Chondrocyte (in vitro differentiated cells): ENCODE measurements around the gene PGLYRP4. TPM values are rescaled to one million over a fixed set of nuclear protein-coding genes. Genes with fewer than 3 reads are reported as not detected.

Experiments used
- DNase-seq: peaks from one replicate; pipeline ENCODE4 v3.0.0; 2021; ENCODE audit warnings: mixed read lengths, low spot score
- H3K27ac Mint-ChIP-seq: one replicate; pipeline ENCODE4 v1.8.0; 2021; ENCODE audit warnings: mild to moderate bottlenecking, moderate library complexity, mixed read lengths; ENCODE audit not compliant: unreplicated experiment
- H3K27me3 Mint-ChIP-seq: 2 replicates; pipeline ENCODE4 v1.8.0; 2021; ENCODE audit warnings: low read depth, mixed read lengths
- H3K36me3 Mint-ChIP-seq: 2 replicates; pipeline ENCODE4 v1.8.0; 2021; ENCODE audit warnings: low read depth, mixed read lengths
- H3K4me1 Mint-ChIP-seq: 2 replicates; pipeline ENCODE4 v1.8.0; 2021; ENCODE audit warnings: low read depth, mild to moderate bottlenecking, mixed read lengths
- H3K4me3 Mint-ChIP-seq: one replicate; pipeline ENCODE4 v1.8.0; 2021; ENCODE audit warnings: mild to moderate bottlenecking, moderate library complexity, mixed read lengths; ENCODE audit not compliant: unreplicated experiment
- H3K9me3 Mint-ChIP-seq: 2 replicates; pipeline ENCODE4 v1.8.0; 2021; ENCODE audit warnings: low read depth, mixed read lengths
- total RNA-seq: library from RNA; stranded (reverse); gene quantifications from 3 replicates; pipeline ENCODE4 v1.2.1, GENCODE V29; 2021
- TF ChIP-seq, protein P1 (sequence below): fragments of 200-600 bp; sonication (generic); IDR thresholded peaks from 2 replicates; pipeline ENCODE4 v1.5.0; 2021; ENCODE audit warnings: antibody characterized with exemption, mild to moderate bottlenecking, moderate library complexity

Gene PGLYRP4
- total RNA-seq, 1 donor from 2014 or later, result not detected

- Mint-ChIP-seq H3K9me3 (no peaks in the 10 kb centered on the region), H3K4me1 (no peaks in the 10 kb centered on the region), H3K27ac (no peak overlapping the region), H3K4me3 (no peak overlapping the region), H3K36me3 (no peaks in the 10 kb centered on the region), H3K27me3 (peaks cover 20% of the 10 kb centered on the region)
- TF ChIP-seq, protein P1, sequence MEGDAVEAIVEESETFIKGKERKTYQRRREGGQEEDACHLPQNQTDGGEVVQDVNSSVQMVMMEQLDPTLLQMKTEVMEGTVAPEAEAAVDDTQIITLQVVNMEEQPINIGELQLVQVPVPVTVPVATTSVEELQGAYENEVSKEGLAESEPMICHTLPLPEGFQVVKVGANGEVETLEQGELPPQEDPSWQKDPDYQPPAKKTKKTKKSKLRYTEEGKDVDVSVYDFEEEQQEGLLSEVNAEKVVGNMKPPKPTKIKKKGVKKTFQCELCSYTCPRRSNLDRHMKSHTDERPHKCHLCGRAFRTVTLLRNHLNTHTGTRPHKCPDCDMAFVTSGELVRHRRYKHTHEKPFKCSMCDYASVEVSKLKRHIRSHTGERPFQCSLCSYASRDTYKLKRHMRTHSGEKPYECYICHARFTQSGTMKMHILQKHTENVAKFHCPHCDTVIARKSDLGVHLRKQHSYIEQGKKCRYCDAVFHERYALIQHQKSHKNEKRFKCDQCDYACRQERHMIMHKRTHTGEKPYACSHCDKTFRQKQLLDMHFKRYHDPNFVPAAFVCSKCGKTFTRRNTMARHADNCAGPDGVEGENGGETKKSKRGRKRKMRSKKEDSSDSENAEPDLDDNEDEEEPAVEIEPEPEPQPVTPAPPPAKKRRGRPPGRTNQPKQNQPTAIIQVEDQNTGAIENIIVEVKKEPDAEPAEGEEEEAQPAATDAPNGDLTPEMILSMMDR, result no peak
- DNase-seq, result no peak
These were observed 43.6 kb upstream of the PGLYRP4 start for GRCh38 chr1:153392258-153392657.

DNA sequence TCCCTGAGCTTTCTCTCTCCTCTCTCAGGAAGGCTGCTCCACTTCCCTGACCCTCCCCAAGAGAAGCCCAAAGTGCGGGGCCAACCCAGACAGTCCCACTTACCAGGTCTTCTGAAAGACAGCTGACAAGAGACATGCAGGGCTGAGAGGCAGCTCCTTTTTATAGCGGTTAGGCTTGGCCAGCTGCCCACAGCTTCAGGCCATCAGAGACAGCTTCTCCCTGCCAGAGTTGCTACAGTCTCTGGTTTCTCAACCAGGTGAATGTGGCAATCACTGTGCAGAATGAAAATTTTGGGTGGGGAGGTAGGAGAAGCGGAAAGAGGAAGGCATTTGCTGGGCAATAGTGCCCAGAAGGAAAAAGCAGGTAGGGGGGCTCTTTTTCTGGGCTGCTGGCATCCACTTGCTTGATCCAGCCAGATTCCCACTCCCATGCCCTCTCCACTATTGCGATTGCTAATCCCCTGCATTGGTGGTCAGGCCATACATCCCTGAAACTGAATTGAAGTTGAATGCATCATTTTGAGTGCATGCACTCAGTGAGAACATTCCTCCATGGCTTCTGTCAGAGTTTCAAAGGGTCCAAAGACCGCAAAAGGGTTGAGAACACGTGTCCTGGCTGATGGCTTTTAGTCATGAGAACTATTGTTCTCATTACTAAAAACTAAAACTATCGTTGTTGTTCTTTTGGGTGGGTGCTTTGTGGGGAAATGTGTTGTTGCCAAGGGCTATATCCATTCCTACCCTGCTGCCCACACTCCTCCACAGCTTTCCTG, 42.5 kb upstream of the PGLYRP4 start, which contains the start of gene S100A8:
TSS of gene S100A8 (minus strand) at position 136 of the 773 bp plus-strand sequence. CDS start 538 bp downstream, outside the sequence.
- Mint-ChIP-seq H3K27me3 (peaks cover 18% of the 10 kb centered on the region), H3K4me1 (no peaks in the 10 kb centered on the region), H3K27ac (no peak within 1 kb of the TSS), H3K9me3 (no peaks in the 10 kb centered on the region), H3K36me3 (no peaks in the 10 kb centered on the region), H3K4me3 (no peak within 1 kb of the TSS)
- TF ChIP-seq, protein P1, result no peak
- DNase-seq, result no peak

DNA sequence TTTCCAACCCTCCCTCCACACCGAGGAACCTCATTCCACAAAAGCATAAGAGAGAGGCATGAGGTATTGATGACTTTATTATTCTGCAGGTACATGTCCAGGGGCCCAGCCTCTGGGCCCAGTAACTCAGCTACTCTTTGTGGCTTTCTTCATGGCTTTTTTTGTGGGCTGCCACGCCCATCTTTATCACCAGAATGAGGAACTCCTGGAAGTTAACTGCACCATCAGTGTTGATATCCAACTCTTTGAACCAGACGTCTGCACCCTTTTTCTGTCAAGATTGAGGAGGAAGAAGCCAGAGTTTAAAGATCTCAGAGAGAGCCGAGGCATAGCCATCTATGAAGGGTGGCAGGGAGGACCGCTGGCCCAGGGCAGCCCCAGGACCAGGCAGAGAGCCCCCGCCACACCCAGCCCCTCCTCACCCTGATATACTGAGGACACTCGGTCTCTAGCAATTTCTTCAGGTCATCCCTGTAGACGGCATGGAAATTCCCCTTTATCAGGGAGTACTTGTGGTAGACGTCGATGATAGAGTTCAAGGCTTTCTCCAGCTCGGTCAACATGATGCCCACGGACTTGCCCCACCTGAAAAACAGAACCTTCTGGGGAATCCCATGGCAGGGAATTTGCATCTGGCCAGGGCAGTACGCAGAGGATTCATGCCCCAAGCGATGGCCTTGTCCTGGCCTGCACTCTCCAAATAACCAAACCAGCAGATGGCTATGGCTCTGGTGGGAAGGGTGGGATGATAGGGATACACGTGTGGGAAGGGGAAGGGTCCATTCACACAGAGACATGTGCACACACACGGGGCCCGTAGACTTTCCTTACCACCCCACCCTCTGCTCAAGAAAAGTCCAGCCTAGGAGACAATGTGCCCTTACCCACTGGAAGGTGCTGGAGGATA, 41.6 kb upstream of the PGLYRP4 start:
- Mint-ChIP-seq H3K4me1 (no peaks in the 10 kb centered on the region), H3K27ac (no peak overlapping the region), H3K9me3 (no peaks in the 10 kb centered on the region), H3K27me3 (peaks cover 18% of the 10 kb centered on the region), H3K36me3 (no peaks in the 10 kb centered on the region), H3K4me3 (no peak overlapping the region)
- TF ChIP-seq, protein P1, result no peak
- no peak for DNase-seq

DNA sequence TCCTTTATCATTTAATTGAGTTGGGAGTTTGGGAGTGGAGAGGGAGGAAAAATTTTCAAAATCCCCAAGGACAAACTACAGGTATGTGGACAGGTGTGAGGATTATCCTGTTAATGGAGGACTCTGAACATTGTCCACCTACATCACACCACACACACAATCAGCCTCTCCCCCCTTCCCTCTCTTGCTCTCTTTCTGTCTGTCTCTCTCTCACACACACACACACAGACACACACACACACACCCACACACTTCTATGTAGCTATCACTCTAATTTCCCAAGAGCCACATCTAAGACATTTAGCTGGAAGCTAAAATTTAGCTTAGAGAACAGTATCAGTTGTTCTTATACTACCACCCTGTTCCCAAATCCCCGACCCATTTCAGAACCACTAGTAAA, 40.8 kb upstream of the PGLYRP4 start:
- Mint-ChIP-seq H3K9me3 (no peaks in the 10 kb centered on the region), H3K36me3 (no peaks in the 10 kb centered on the region), H3K4me3 (no peak overlapping the region), H3K4me1 (no peaks in the 10 kb centered on the region), H3K27me3 (peaks cover 18% of the 10 kb centered on the region), H3K27ac (no peak overlapping the region)
- DNase-seq, result no peak
- TF ChIP-seq, protein P1, result no peak

GRCh38 chr1:153387785-153388184, 39.1 kb upstream of the PGLYRP4 start:
- no peaks in the 10 kb centered on the region for H3K36me3 Mint-ChIP-seq
- H3K27ac Mint-ChIP-seq, result no peak overlapping the region
- TF ChIP-seq, protein P1, result no peak
- peaks cover 15% of the 10 kb centered on the region for H3K27me3 Mint-ChIP-seq
- H3K4me1 Mint-ChIP-seq, result no peaks in the 10 kb centered on the region
- no peak for DNase-seq
- no peak overlapping the region for H3K4me3 Mint-ChIP-seq
- peaks cover 4% of the 10 kb centered on the region for H3K9me3 Mint-ChIP-seq
